Stimulated activated CD8-positive, alpha-beta memory T cell treated with anti-CD3 and anti-CD28 coated beads, Interleukin-12 subunit alpha, Interleukin-12 subunit beta, amount 100 ng/mL, for 4 hours (primary cell): ENCODE results near the gene IDI1.
"Not testable (repeated sequence)": the region's sequence is repeated elsewhere in the genome, so short reads cannot be mapped to it uniquely, and the experiment has no call there.

Source experiments
- DNase-seq: peaks from one replicate; pipeline ENCODE4 v3.0.0-alpha.2; 2020; ENCODE audit warnings: low read depth

The IDI1 gene

DNA sequence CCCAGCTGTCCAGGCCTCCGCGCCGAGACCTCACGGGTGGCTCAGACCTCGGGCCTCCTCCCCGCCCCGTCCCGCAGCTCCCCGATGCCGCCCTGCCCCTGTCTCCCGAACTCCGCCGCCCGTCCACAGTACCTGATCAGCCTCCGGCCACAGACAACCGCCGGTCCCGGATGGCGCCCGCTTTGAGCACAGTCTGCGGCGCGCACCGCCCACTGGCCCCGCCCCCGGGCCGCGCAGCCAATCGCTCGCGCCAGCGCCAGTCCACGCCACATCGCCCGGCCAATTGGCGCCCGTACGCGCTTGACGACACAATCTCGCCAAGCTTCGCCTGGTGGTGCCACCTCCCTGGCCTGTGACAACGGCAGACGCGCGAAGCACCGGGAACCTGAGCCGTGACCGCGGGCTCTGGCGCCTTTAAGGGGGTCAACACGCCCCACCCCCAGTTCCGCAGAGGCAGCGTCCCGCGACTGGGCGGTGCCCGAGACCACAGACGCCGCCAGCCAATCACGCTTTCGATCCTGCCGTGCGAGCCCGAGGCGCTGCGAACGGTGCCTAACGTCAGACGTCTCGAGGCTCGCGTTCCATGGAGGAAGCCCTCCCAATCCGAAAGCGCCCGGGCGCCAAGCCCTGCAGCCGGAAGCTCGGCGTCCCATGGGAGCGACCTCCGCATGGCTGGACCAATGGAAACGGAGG is at the start of gene IDI1:
Gene IDI1 (minus strand): TSS at position 388 of the 693 bp plus-strand sequence. CDS start 116 bp downstream, at position 272.
- peak; percentile 94 for DNase-seq

DNA sequence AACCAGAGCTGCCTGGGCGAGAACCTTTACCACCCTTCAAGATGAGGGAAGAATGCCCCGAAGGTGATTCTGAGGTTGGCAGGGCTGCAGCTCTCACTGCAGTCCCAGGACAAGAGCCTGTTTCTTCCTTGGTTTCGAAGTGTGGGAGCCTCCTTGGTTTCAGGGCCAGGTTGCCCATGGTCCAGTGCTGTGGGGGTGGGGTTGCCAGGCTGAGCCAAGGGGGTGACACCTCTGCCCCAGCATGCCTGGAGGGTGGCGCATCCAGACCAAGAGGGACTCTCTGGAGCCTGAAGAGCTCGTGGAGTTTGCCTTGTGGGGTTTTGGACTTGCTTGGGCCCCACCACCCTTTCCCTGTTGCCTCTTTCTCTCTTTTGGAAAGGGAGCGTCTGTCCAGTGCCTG is 48.5 kb upstream of the IDI1 start:
- DNase-seq, result no peak

DNA sequence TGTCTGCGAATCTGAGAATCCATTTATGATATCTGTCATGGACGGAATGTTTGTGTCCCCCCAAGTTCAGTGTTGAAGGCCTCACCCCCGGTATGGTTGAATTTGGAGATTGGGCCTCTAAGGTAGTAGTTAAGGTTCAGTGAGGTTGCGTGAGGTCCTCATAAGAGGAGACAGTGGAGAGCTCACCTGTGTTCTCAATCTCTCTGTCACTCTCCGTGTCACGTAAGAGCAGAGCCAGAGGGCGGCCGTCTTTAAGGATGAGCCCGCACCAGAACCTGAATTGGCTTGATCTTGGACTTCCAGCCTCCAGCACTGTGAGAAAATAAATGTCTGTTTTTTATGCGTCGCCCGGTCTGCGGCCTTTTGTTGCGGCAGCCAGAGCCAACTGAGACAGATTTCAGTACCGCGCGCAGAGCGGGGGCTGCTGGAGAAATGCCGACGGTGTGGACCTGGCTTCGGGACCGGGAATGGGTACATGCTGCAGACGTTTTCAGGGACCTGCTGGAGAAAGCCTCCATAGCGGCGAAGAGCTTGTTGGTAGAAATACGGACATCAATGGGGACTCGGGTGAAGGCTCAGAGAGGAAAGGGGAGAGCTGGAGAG is 47.5 kb upstream of the IDI1 start:
- no peak for DNase-seq

DNA sequence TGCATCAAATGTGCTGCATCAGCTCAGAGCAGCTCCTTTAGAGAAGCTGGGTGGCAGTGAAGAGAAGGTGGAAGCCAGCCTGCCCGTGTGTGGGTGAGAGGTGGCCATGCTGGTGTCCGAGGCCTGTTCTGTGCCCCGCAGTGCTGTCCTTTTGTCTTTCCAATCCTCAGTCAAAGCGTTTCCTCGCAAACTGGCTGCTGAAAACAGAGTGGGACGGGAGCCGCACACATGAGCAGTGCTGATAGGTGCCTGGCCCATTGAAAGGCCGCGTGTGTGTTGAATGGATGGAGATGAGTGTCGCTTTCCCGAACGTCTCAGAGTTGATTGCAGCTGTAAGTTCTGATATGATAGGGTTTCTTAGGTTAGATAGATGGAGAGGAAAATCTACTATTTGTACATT is 46.6 kb upstream of the IDI1 start:
- DNase-seq, result no peak

DNA sequence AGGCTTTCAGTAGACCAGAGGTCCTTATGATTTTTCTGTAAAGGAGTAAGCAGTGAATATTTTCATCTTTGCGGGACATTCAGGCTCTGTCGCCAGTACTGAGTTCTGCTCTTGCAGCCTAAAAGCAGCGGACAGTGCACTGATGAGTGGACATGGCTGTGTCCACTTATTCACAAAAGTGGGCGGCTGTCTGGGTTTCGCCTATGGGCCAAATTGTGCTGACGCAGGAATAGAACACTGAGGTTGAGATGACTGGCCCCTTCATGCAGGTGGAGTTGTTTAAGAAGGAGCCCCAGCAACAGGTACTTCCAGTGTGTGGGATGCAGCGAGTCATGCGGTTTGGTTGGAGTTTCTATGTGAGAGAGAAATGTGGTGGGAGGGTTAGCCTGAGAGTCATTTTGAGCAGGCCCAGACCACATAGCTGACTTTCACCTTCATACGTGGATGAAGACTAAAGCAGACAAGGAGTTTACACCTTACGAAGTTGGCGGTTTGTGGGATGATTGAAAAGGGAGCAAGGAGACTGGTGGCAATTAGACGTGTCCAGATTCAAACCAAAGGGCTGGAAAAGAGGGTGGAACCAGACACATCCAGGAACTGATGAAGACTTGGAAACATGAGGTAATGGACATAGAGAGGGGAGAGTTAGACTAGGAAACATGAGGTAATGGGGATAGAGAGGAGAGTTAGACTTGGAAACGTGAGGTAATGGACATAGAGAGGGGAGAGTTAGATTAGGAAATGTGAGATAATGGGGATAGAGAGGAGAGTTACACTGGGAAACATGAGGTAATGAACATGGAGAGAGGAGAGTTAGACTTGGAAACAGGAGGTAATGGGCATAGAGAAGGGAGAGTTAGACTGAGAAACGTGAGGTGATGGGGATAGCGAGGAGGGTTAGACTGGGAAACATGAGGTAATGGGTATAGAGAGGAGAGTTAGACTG is 45.5 kb upstream of the IDI1 start:
- no peak for DNase-seq

DNA sequence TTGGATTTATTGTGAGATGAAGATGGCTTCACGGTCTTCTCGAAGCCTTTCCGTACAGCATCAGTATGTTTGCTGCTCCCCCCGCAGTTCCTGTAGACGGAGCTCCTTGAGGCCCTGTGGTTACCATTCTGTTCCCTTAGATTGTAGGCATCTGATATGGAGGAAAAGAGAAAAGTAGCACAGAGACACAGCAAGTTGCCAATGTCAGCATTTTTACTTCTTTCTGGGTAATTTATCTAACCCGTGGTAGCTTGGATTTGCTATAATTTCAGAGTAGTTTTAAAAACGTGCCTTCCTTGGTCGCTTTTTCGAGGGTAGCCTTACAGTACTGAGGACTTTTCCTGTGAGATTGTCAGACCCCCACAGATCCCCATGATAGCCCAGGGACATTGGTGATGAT is 44.8 kb upstream of the IDI1 start:
- no peak for DNase-seq

DNA sequence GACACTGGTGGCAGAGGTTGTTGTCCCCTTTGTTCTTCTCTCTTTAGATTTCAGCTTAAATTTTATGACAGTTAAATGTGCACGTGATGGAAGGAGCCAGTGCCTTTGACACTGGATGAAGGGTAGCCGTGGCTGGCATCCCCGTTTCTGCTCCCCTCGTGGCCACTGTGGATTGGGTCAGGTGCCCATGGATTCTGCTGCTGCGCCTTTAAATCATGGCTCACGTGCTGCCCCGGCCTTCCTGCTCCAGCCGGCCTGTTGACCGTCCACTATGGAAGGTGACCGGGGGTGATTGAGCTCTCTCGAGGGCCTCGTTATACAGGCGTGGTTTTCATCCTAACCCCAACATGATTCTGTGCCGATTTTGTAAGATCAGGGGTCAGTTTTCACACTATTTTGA is 41.8 kb upstream of the IDI1 start:
- DNase-seq, result no peak

DNA sequence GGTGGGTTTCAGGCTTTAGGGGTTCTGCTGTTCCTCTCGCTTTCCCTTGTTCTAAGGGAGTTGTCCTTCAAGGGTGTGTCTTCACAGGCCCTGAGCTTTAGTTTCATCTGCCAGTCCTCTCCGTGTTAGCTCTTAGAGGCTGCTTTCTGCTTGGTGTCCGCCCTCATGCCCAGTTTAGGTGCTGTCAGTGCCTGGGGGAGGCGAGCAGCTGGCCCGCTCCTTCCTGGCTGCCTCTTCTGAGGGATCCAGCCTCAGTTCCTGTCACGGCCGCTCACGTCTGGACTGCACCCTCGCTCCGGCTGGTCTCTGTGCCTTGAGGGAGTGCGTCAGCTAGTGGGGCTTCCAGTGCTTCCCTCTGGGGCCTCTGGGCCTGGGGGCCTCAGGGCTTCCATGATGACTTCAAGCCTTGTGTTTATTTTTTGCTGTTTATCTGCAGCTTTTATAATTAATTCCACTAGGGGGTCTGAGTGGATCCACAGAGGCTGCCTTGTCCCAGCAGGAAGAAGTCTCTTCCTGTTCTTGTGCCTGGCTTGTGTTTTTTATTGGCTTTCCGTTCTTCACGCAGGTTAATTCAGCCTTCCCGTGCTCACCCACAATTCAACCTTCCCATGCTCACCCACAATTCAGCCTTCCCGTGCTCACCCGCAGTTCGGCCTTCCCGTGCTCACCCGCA is 40.2 kb upstream of the IDI1 start:
- DNase-seq, result no peak

DNA sequence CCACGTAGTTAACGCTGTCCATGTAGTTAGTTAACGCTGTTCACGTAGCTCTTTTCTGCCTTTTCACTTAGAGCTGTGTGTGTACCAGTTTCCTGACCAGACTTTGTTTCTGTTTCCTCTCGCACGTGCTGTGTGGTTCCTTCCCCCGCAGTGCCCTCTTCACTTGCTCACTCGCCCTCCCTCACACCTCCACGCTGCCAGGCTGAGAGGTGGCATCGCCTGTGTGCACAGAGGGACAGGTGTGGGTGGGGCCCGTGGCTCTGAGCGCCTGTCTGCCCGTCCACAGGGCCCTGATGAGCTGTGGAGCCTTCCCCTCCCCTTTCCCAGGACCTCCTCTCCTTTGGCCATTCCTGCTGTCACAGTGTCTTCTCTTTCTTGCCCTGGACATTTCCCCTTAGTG is 37.9 kb upstream of the IDI1 start:
- DNase-seq, result no peak

DNA sequence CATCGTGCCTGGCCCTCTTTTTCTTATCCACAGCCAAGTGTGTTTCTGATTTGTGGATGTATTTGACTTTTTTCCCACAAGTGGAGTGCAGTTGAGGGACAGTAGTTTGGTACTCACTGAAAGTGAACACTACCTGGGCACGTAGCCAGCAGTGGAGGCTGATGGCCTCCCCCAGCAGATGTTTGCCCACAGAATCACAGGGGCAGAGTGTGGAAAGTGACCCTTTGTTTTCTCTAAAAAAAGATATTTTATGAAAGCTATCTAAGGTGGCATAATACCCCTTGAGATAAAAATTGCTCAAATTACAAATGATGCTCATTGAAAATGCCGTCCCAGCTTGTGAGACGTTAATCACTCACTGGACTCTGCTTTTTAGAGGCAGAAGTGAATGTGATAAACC is 36.3 kb upstream of the IDI1 start:
- no peak for DNase-seq

DNA sequence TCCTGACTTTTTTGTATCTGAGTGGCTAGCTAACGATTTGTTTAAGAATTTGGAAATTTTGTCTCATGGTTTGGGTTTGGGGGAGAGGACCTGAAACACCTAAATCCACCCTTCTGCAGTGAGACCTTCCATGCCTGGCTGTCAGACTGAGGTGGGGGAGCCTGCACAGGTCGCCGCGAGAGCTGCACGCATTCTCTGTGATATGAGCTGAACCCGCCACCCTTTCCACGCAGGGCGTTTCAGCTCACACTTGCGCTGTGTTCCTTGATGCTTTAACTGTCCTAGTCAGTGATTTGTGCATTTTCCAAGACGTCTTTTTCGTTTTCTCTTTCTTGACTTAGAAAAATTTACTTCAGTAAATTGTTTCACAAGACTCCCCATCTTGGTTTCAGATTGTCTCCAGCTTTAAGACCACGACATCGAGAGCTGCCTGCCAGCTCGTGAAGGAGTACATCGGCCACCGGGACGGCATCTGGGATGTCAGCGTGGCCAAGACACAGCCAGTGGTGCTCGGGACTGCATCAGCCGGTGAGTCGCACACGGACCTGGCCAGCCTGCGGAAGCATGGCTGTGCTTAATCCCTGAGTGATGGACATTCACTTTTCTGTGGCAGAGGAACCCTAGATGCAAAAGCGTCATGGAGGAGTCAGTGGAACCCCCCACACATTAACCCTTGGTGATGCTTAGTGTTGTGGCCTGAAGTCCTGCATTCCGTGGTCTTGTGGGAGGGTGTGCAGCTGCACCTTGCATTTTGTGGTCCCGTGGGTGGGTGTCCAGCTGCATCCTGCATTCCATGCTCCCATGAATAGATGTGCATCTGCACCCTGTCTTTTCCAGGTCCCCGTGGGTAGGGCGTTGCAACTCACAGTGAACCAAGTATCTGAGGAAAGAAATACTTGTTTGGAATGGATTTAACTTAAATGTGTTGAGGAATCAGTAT is 35.4 kb upstream of the IDI1 start:
- DNase-seq, result no peak

DNA sequence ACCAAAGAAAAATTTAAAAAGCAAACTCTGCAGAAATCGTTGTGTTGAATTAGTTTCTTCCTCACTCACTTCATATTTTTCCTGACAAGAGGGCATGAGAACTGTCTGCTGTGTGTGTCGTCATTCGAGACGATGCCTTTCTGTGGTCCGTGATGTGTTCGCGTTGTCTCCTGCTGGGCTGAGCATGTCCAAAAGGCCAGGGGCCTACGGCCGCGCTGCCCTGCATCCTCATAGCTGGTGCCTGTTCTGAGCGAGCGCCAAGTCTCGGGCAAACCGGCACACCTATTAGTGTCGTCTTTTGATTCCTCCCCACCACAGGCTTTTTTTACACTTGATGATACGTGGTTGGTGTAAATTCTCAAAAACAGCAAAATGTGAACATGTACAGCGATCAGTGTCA is 34.7 kb upstream of the IDI1 start:
- no peak for DNase-seq

DNA sequence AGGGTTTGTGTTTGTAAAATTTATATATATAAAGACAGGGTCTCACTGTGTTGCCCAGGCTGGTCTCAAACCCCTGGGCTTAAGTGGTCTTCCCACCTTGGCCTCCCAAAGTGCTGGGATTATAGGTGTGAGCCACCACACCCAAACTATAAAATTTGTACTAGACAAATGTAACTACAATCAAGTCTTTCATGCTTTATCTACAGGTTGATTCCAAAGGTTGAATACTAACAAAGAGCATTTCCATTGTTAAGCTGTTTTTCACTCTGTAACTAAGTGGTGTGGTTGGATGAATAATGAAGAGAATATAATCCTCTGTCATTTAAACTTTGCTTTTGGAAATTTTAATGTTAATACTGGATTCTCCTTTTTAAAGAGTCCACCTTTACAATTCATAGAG is 29.7 kb upstream of the IDI1 start:
- DNase-seq, result no peak

DNA sequence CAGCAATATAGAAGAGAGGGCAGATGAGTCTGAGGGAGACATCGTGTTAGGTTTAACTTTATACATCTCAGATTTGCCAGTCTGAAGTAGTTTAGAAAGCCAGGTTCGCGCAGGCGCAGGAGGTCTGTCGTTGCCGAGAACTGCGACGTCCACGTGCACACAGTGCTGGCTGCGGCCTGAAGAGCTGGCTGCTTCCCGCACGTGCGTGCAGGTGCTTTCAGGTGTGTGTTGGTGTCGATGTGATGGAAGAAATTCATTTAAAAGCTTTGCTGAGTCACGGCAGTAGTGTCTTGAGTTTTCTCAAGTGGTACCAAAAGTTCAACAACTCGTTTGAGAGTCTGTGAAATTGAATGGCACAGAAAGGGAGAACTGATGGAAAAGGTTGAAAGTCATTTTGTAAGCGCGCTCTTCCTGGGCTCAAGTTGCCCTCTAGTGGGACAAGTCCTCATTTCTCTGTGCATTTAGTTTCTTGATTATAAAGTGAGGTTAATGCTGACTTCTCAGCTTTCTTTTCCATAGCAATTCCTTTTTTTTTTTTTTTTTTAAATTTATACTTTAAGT is 25.9 kb upstream of the IDI1 start:
- no peak for DNase-seq

DNA sequence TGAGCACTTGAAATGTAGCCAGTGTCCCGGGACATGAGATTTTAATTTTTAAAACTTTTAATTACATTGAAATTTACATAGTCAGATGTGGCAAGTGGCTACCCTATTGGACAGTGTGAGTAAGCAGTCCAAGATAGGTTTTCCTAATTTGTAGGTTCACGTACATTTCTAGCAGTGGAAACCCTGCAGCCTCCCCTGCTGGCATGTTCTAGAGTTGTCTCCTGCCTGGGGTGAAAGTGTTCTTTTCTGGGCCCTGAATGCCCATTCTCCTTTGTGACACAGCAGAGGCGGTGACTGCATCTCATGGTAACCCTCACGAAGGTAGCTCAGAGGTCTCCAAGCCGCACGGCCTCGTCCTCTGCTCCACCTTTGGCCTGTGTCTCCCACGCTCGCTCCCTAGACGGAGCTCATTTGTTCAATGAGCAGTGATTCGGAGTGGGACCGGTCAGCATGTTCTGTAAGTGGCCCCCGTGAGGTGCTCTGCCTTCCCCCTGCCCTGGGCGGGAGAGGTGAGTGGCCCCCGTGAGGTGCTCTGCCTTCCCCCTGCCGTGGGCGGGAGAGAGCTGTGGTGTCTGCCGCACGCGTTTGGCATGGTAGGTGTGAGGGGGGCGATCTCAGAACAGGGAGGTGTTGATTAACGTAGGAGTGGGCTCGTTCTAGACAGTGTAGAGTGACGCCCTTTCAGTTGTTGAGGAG is 25.3 kb upstream of the IDI1 start:
- DNase-seq, result no peak

DNA sequence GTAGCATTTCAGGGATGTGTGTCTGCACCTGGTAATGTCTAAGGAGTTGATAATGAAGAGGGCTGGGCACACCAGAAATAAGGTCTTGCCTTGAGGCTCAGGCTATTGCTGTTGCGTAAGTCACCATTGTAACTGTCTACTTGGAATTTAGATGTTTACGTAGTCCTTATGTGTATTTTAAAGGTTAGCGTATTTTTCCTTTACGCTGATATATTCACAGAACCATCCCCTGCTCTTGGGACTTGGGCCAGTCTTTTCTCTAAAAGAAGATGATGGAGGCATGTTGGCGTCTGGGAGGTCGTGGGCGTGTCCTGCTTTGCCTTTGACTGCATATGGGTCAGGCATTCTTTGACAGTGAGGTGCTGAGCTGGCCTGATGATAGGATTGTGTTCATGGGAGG is 22.0 kb upstream of the IDI1 start:
- DNase-seq, result no peak

DNA sequence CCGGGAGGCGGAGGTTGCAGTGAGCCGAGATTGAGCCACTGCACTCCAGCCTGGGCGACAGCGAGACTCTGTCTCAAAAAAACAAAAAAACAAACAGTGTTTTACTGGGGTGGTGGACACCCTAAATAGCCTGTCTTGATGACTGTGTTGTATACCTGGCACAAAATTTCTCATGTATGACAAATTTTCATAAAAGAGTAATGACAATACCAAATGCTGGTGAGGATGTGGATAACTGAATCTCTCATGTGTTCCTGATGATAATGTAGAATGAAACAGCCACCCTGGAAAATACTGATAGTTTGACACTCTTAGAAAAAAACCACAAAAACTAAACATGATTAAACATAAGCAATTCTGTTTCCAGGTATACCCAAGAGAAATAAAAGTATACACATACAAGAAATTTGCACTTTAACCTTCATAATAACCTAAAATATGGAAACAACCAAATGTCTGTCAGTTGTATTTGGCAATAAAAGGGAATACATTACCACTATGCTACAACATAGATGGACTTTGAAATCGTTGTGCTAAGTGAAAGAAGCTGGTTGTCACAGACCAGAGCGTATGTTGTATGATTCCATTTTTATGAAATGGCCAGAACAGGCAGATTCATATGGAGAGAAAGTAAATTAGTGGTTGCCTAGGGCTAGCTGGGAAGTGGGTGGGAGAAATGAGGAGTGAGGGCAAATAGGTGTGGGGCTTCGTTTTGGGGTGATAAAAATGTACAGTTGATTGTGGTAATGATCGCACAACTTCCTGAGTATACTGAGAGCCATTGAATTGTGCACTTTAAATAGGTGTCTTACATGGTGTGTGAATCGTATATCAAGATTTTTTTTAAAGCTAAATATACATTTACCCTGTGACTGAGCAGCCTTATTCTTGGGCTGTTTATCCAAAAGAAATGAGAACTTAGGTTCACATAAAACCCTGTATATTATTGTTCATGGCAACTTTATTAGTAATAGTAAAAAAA is 19.8 kb upstream of the IDI1 start:
- no peak for DNase-seq

DNA sequence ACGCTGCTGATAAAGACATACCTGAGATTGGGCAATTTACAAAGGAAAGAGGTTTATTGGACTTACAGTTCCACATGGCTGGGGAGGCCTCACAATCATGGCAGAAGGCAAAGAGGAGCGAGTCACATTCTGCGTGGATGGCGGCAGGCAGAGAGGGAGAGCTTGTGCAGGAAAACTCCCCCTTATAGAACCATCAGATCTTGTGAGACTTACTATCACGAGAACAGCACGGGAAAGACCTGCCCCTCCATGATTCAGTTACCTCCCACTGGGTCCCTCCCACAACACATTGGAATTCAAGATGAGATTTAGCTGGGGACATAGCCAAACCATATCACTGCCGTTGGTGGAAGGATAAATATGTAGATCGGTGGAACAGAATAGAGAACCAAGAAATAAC is 17.8 kb upstream of the IDI1 start:
- DNase-seq, result not testable (repeated sequence)

DNA sequence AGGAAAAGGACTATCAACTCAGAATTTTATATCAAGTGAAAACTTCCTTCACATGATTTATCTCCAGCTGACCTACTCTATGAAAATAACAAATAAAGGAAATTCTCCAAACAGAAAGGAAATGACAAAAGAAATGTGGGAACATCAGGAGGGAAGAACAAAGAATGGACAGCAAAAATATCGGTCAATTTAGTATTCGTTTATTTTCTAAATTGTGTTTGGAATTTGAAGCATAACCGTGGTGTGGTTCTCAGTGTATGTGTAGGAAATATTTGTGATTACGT is 16.0 kb upstream of the IDI1 start:
- DNase-seq, result no peak
